ENCODE data around the gene GFPT1.
"Not testable (repeated sequence)": the region's sequence is repeated elsewhere in the genome, so short reads cannot be mapped to it uniquely, and the experiment has no call there.

Gene GFPT1

DNA sequence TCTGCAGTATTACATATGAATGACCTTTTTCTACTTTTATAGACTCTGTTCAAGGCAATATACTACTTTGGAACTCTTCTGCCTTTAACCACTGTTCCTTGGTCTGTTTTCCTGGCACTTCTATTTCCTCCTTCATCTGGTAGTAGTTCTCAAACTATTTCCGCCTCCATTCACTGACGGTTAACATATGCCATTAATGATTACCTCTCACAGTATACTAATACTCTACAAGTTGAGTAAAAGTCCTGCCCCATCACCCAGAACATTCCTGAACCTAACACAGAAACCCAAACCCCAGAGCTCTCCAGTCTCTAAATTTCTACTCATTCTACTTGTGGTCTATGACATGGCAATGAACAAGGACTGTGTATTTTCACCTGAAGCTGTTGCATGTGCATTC, 4.5 kb downstream of the GFPT1 start:
- no peak for DNase-seq

DNA sequence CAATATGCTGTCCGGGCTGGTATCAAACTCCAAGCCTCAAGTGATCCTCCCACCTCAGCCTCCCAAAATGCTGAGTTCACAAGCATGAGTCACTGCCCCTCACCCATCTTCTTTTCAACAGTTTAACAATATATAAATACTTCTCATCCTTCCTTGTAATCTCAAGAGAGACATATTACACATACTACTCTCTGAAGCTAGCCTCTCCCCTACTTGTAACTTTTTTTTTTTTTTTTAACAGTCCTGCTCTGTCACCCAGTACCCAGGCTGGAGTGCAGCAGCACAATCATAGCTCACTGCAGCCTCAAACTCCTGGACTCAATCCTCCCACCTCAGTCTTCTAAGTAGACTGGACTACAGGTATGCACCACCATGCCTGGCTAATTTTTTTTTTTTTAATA, 5.7 kb downstream of the GFPT1 start:
- DNase-seq = no peak

GRCh38 chr2:69380072-69380917, 6.7 kb downstream of the GFPT1 start:
- DNase-seq = no peak

DNA sequence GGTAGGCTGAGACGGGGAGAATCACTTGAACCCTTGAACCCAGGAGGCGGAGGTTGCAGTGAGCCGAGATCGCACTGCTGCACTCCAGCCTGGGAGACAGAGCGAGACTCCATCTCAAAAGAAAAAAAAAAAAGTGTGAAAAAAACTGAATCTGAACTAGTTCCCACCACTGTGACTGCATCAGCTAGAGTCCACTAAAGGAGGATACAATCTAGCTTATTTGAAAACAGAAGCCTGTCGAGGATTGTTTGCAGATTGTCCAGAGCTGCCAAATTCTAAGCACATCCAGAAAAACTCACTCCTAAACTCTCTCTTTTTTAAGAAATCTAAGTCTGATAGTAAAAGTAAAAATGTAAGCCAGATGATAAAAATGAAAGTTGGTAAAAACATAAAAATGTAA, 10.6 kb downstream of the GFPT1 start:
- no peak for DNase-seq

- DNase-seq = no peak
Measured at GRCh38 chr2:69375494-69376353, 11.3 kb downstream of the GFPT1 start.

- no peak for DNase-seq
Measured at GRCh38 chr2:69372767-69373166, 14.3 kb downstream of the GFPT1 start.

GRCh38 chr2:69369802-69370201, 17.2 kb downstream of the GFPT1 start:
- DNase-seq = no peak

DNA sequence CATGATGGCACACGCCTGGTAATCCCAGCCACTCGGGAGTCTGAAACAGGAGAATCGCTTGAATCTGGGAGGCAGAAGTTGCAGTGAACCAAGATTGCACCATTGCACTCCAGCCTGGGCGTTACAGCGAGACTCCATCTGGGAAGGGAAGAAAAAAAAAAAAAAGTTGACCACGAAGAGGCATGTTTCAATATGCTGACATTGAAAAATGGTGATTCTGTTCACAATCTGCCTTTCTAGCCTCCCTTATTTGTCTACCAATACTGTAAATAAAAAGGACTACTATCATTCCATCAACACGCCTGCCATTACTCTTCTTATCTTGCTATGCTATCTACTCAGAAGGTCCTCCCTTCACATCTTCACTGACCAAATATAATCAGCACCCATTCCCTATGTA, 18.4 kb downstream of the GFPT1 start:
- DNase-seq = no peak

DNA sequence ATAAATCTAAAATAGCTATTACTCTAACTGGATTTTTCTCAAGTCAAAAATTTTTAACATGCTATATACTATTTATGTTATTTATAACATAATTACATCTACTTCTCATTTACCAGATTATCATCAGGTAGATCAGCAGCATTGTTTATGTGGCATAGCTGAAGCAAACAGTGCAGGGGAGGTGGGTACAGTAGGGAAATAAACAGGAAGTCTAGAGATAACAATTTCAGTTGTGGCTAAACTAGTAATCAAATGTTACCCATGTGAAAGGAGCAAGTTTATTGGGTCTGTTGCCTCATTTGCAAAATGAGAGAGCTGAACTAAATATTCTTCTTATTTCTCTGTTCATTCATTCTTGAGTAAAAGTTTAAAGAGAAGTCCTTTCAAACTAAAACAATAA, 27.7 kb downstream of the GFPT1 start:
- DNase-seq = no peak

DNA sequence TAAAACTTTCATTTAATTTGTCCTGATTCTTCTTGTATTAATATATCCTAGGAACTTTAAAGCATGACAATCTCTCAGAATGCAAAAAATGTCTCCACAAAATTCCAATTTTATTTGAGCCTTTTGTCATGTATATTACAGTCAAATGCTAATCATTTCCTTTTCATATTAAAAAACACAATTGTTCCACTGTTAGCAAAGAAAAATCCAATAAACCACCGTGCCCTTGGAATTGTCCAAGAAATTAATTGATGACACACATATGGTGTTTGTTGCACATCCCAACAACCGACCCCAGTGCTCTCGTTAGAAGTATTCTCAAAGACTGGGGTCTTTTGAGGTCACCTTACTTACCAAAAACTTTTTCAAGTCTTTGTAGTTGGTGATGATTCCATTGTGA, 28.1 kb downstream of the GFPT1 start:
- no peak for DNase-seq

DNA sequence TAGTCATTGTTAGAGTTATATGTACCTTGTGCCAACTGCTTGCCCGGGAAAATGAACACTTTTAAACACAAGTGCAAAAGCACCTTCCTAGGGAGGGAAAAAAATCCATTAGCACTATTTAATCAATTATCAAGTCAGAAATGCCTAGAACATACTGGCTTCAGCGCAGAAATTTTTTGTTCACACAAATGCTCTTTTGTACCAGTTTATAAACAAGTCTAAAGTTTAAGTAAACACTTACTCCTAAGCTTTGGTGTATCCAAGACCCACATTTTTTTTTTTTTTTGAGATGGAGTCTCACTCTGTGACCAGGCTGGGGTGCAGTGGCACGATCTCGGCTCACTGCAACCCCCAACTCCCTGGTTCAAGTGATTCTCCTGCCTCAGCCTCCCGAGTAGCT, 30.6 kb downstream of the GFPT1 start:
- no peak for DNase-seq

DNA sequence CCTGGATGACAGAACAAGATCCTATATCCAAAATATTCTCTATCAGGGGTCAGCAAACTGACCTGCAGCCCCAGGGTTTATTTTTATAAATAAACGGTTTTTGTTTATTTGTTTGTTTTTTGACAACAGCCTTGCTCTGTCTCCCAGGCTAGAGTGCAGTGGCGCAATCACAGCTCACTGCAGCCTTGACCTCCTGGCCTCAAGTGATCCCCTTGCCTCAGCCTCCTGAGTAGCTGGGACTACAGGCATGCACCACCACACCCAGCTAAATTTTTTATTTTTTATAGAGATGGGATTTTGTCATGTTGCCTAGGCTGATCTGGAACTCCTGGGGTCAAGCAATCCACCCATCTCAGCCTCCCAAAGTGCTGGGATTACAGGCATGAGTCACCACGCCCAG, 32.1 kb downstream of the GFPT1 start:
- DNase-seq = not testable (repeated sequence)

DNA sequence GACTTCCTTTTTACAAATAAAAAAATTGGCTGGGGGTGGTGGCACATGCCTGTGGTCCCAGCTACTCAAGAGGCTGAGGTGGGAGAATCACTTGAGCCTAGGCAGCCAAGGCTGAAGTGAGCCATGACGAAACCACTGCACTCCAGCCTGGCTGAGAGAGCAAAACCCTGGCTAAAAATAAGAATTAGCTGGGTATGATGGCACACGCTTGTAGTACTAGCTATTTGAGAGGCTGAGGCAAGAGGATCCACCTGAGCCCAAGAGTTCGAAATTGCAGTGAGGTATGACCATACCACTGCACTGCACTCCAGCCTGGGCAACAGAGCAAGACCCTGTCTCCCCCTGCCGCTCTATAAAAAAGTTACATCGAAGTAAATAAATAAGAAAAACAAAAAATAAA, 33.7 kb downstream of the GFPT1 start:
- DNase-seq = no peak

DNA sequence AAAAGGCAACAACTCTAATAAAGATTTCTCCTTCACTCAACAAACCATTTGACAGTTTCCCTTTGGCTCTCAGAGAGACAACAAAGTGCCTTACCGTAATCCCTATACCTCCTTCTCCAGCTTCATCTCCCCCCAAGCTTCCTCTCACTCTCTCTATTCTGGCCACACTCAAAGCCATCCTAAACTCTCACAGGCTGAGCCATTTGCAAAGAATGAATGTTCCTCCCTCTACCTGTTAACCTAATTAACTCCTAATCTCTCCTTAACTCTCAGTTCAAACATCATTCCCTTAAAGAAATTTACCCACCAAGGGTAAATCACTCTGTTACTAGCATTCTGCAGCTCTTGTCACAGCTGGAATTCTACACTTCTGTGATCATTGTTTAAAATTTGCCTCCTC, 38.2 kb downstream of the GFPT1 start:
- no peak for DNase-seq

DNA sequence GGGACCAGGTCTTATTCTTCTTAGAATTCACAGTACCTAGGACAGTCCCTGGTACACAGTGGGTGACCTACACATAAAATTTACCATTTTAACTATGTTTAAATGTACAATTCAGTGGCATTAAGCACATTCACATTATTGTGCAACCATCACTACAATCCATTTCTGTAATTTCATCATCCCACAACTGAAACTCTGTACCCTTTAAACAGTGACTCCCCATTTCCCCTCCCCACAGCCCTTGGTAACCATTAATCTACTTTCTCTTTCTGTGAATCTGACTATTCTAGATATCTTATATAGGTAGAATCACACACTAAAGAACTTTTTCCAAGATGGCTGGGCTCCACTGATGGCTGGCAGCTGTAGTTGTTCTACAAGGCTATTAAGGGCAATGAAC, 41.6 kb downstream of the GFPT1 start:
- DNase-seq = no peak

GRCh38 chr2:69344305-69344704, 42.7 kb downstream of the GFPT1 start:
- no peak for DNase-seq

GRCh38 chr2:69340101-69340775, 46.8 kb downstream of the GFPT1 start:
- no peak for DNase-seq

DNA sequence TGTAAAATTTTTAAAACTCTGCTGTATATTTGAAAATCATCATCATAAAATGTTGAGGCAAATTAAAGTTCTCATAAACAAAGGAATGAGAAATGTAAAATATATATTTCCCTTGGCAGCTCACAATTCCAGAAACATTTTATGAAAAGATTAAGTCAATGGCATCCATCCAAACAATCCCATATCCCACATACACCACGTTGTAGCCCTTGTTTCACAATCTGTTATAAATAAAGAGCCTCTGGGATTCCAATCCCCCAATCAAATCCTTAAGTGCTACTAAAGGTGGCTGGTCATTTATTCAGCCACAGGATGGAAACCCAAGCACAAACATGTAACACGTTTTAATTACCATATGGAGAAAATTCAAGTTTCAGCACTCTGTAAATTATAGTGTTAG, 51.7 kb downstream of the GFPT1 start:
- no peak for DNase-seq

GRCh38 chr2:69333352-69333751, 53.7 kb downstream of the GFPT1 start:
- DNase-seq = no peak

GRCh38 chr2:69330781-69331180, 56.2 kb downstream of the GFPT1 start:
- DNase-seq = no peak

DNA sequence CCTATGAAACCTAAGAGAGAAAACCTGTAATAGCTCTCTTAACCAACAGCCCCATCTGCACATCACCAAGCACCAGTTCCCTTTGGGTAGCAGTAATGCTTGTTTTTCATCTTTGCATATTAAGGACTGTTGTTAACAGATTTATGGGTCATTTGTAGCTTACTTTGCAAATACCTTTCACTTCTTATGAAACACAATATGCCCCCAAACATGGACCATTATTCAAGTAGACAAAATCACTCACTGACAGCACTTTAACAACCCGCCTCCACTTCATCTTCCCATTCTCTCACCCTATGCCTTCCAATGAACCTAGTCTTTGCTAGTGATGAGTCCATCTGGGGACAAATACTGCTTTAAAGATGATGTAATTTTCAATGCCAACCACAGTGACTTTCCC, 64.4 kb downstream of the GFPT1 start:
- DNase-seq = no peak

DNA sequence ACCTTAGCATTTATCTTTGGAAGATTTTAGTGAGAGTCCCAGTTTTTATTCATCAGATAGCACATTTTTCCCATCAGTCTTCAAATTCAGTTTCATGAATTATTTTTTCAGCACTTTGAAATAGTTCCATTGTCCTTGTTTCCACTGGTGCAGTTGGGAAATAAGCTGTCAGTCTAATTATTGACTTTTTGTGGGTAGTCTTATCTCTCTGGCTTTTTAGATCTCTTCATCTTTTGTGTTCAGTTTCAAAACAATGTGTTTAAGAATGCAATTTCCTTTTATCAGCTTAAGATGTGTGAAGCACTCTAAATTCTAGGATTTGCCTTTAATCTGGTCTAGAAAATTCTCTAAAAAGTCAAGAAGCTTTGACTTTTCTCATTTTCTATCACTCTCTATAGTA, 70.5 kb downstream of the GFPT1 start:
- DNase-seq = no peak

DNA sequence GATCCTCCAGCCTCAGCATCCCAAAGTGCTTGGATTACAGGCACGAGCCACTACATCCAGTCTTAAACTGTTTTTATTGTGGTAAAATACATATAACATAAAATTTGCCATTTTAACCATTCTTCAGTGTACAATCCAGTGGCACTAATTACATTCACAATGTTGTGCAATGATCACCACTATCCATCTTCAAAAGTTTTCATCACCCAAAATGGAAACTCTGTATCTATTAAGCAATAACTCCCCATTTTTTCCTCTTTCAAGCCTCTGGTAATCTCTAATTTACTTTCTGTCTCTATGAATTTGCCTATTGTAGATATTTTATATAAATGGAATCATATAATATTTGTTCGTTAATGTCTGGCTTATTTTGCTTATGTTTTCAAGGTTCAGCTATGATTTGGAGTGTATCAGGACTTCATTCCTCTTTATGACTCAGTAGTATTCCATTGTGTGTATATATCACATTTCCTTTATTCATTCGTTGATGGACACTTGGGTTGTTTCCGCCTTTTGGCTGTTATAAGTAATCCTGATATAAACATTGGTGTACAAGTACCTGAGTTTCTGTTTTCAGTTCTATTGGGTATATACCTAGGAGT, 71.8 kb downstream of the GFPT1 start:
- DNase-seq = no peak

All from right forelimb (tissue), 1 donor.